Left colon (tissue), 2 donors: ENCODE results near the gene LIN28A. TPM values are rescaled to one million over a fixed set of nuclear protein-coding genes. Genes with fewer than 3 reads are reported as not detected.
"Not testable (repeated sequence)": the region's sequence is repeated elsewhere in the genome, so short reads cannot be mapped to it uniquely, and the experiment has no call there.

Experiments
- ATAC-seq: fragments of 200-7000 bp; cut with Tn5 transposase; one replicate; pipeline ENCODE4 v1.9.1; 2020; ENCODE audit warnings: mild to moderate bottlenecking, moderate library complexity
- DNase-seq, 2 donors: peaks; one replicate each; pipeline ENCODE4 v3.0.0-alpha.2; 2020
- intact Hi-C, 2 donors: fragments of 100-400 bp; cut with DNase I in 1 of 2; cut with micrococcal nuclease in 1 of 2; formaldehyde crosslinking; loops; one replicate each; pipeline versions ENCODE4 v1.11.2 to v1.14.0; 2022; cut with DNase I, micrococcal nuclease
- long read RNA-seq: library from polyadenylated mRNA; unstranded; transcript quantifications from one replicate; pipeline ENCODE4 v2.0.0, GENCODE V29; 2021
- total RNA-seq, 2 donors: library from RNA; stranded (reverse); fragmentation: NEBNext Ultra II Directional; extraction: Animal tissue kit (Norgen Biotek cat#: 25700); gene quantifications; one replicate each; pipeline ENCODE4 v1.2.1, GENCODE V29; 2021
- donor health status: DM: no; HTN: no; CAD: no.
- donor health status: DM: yes; HTN: yes; CAD: no.

LIN28A gene, protein sequence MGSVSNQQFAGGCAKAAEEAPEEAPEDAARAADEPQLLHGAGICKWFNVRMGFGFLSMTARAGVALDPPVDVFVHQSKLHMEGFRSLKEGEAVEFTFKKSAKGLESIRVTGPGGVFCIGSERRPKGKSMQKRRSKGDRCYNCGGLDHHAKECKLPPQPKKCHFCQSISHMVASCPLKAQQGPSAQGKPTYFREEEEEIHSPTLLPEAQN
- not detected for total RNA-seq
- long read RNA-seq, result 0 reads

GRCh38 chr1:26410706-26411623, at the start of gene LIN28A:
TSS of gene LIN28A (plus strand) at chr1:26410817. CDS start at chr1:26410892, 75 bp downstream.
- no peak for ATAC-seq
- intact Hi-C loops, result no loop called here

GRCh38 chr1:26361605-26362122, 49.0 kb upstream of the LIN28A start:
- no peak for DNase-seq
- ATAC-seq, result no peak
- intact Hi-C loops, result no loop called here

More at GRCh38 chr1:26410706-26411623, at the start of gene LIN28A:
- DNase-seq, result no peak

GRCh38 chr1:26362331-26362730, 48.3 kb upstream of the LIN28A start:
- intact Hi-C loops, result no loop called here
- ATAC-seq, result no peak

GRCh38 chr1:26363549-26364448, 46.8 kb upstream of the LIN28A start:
- peak; percentile 42 for ATAC-seq
- peak; percentile 72 to 88 for DNase-seq
- intact Hi-C loops, result no loop called here

More at GRCh38 chr1:26362331-26362730, 48.3 kb upstream of the LIN28A start:
- DNase-seq, result no peak

DNA sequence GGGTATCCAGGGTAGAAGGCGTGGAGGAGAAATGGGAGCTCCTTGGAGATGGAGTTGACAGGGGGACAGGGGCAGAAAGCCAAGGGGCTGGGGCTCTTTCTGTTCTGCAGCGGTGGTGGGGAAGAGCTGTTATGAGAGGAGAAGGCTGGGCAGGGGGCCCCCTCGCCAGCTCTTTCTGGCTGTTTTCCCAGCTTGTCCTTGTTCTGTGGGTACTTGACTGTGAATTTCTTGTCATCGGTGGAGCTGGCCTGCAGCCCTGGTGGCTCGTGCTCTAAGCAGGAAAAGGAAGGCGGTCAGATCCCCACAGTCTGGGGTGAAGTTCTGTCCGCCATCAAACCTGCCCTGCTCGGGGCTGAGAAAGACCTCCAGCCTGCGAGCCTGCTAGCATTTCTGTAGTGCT, 45.7 kb upstream of the LIN28A start:
- ATAC-seq (no peak), DNase-seq (no peak)
- intact Hi-C loops, result no loop called here

- ATAC-seq, result no peak
- intact Hi-C loops, result no loop called here
Observed at GRCh38 chr1:26367441-26367840, 43.2 kb upstream of the LIN28A start.

GRCh38 chr1:26368006-26368405, 42.6 kb upstream of the LIN28A start:
- DNase-seq (no peak), ATAC-seq (no peak)
- intact Hi-C loops, result no loop called here

More at GRCh38 chr1:26367441-26367840, 43.2 kb upstream of the LIN28A start:
- no peak for DNase-seq

GRCh38 chr1:26368486-26368885, 42.1 kb upstream of the LIN28A start:
- intact Hi-C loops, result no loop called here
- ATAC-seq (no peak), DNase-seq (no peak)

- DNase-seq (no peak), ATAC-seq (no peak)
- intact Hi-C loops, result no loop called here
Observed at GRCh38 chr1:26370591-26371382, 39.8 kb upstream of the LIN28A start.

DNA sequence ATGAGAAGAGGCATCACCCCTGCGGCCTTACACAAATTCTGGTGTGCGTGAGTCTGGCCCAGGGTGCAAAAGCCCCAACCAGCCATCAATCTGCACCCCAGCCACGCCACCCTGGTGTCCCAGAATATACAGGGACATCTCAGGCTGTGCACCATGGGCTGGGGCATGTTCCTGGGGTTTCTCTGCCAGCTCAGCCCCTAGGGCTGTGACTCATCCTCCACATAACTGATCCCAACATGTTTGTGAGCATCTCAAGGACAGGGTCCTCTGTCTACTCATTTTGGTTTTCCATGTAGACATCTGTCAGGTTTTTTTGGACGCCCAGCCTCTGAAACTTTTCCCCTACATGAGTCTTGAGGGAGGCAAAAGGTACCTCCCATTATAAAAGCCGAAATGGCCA, 38.6 kb upstream of the LIN28A start:
- no peak for ATAC-seq
- intact Hi-C loops, result no loop called here
- DNase-seq, result no peak

- ATAC-seq, DNase-seq, intact Hi-C loops: not testable (repeated sequence)
Observed at GRCh38 chr1:26372611-26373010, 38.0 kb upstream of the LIN28A start, which contains the start of gene ZNF683. TSS of gene ZNF683 (minus strand) at chr1:26372750. CDS start at chr1:26368571, 4,179 bp downstream.

GRCh38 chr1:26373281-26373680, 37.3 kb upstream of the LIN28A start:
- DNase-seq (no peak), ATAC-seq (no peak)
- intact Hi-C loops, result no loop called here

- intact Hi-C loops, result no loop called here
- DNase-seq, result no peak
- no peak for ATAC-seq
Observed at GRCh38 chr1:26373789-26374188, 36.8 kb upstream of the LIN28A start.

DNA sequence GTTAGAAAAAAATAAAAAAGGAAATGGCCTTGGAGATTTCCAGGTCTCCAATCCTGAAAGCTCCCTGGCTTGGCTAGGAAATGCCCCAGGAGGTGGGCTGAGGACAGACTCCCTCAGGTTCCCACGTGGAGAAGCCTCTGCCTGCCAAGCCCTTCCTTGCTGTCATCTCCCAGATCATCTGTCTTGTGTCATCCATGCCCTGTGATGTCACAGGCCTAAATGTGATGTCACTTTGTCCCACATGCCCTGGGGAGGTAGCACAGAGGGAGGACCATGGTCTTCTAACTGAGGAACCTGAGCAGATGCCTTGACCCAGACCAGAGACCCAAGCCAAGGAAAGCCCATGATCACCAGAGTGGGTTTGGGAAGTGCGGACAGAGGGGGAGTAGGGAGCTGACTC, 36.3 kb upstream of the LIN28A start:
- DNase-seq, ATAC-seq, intact Hi-C loops: not testable (repeated sequence)

GRCh38 chr1:26375081-26375480, 35.5 kb upstream of the LIN28A start:
- ATAC-seq (no peak), DNase-seq (no peak)
- intact Hi-C loops, result no loop called here

DNA sequence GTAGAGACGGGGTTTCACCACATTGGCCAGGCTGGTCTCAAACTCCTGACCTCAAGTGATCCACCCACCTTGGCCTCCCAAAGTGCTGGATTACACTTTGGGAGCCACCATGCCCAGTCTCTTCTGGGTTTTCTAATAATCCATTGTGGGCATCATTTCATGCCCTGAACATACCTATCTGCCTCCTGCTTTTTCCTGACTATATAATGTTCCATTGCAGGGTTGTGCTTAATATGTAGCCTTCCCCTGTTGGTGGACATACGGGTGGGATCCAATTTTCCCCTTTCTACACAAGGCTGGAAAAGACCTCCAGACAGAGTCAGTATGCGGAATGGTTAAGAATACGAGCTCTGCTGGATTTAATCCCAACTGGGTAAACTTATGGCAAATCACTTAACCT, 34.6 kb upstream of the LIN28A start:
- intact Hi-C loops, result no loop called here
- ATAC-seq (no peak), DNase-seq (no peak)

GRCh38 chr1:26378088-26378878, 32.3 kb upstream of the LIN28A start:
- intact Hi-C loops, result no loop called here
- DNase-seq (peak in 1 of 2 donors; percentile 43), ATAC-seq (peak; percentile 97)
